Dendritic cell treated with granulocyte-macrophage colony-stimulating factor and Interleukin-4, amounts not matched to agents 40 ng/mL and 50 ng/mL, for 4 days (primary cell): ENCODE results near the gene CD52.

Source experiments
- H3K27ac Mint-ChIP-seq: one replicate; pipeline ENCODE4 v1.8.0; 2022; ENCODE audit warnings: mild to moderate bottlenecking, mixed read lengths
- H3K27me3 Mint-ChIP-seq: one replicate; pipeline ENCODE4 v1.8.0; 2022; ENCODE audit warnings: mild to moderate bottlenecking, mixed read lengths
- H3K36me3 Mint-ChIP-seq: one replicate; pipeline ENCODE4 v1.8.0; 2022; ENCODE audit warnings: low read depth, mixed read lengths
- H3K4me1 Mint-ChIP-seq: one replicate; pipeline ENCODE4 v1.8.0; 2022; ENCODE audit warnings: low read depth, mixed read lengths
- H3K4me3 Mint-ChIP-seq: one replicate; pipeline ENCODE4 v1.8.0; 2022; ENCODE audit warnings: mild to moderate bottlenecking, moderate library complexity, mixed read lengths
- H3K9me3 Mint-ChIP-seq: one replicate; pipeline ENCODE4 v1.8.0; 2022; ENCODE audit warnings: mixed read lengths
- intact Hi-C: fragments of 100-400 bp; cut with micrococcal nuclease; formaldehyde crosslinking; loops from one replicate; pipeline ENCODE4 v1.15.0; 2022

Gene CD52

GRCh38 chr1:26340047-26340481 is 22.3 kb downstream of the CD52 start:
- Mint-ChIP-seq H3K4me1 (peaks cover 11% of the 10 kb centered on the region), H3K4me3 (no peak overlapping the region), H3K36me3 (no peaks in the 10 kb centered on the region), H3K9me3 (no peaks in the 10 kb centered on the region), H3K27me3 (peaks cover 48% of the 10 kb centered on the region), H3K27ac (no peak overlapping the region)
- intact Hi-C loops = no loop called here

DNA sequence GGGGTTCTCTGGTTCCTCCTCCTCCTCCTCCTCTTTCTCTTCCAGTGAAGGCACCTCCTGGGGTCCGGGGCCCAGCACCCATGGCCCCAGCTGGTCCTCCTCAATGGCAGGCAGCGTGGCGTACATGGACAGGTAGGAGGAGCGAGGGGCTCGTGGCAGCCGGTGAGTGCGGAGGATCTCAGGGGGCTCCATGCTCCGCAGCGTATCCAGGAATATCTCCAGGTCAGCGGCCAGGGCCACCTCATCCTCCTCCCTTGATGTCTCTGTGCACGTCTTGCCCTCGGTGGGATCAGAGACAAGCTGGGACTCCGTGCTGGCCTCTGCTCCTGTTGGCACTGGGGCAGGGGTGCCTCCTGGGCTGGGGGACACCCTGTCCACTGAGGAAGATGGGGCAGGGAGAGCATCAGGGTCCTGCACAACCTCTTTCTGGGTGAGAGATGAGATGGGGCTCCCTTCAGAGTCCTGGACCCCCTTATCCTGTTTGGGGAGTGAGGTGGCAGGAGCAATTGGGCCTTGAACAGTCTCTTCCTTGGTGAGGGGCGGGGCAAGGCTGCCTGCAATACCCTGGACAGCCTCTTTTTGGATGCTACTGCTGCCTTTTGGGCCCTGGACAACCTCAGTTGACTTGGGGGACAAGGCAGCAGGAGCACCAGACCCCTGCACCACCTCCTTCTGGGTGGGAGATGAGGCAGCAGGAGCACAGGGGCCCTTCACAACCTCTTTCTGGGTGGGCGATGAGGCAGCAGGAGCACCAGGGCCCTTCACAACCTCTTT is 26.6 kb downstream of the CD52 start:
- H3K27me3 Mint-ChIP-seq = peaks cover 21% of the 10 kb centered on the region
- no peak overlapping the region for H3K27ac Mint-ChIP-seq
- H3K4me1 Mint-ChIP-seq = peaks cover 9% of the 10 kb centered on the region
- H3K9me3 Mint-ChIP-seq = no peaks in the 10 kb centered on the region
- H3K36me3 Mint-ChIP-seq = no peaks in the 10 kb centered on the region
- intact Hi-C loops = no loop called here
- H3K4me3 Mint-ChIP-seq = no peak overlapping the region

GRCh38 chr1:26345718-26346117 is 28.0 kb downstream of the CD52 start:
- Mint-ChIP-seq H3K4me1 (peaks cover 9% of the 10 kb centered on the region), H3K36me3 (no peaks in the 10 kb centered on the region), H3K9me3 (no peaks in the 10 kb centered on the region), H3K4me3 (no peak overlapping the region), H3K27me3 (peaks cover 19% of the 10 kb centered on the region), H3K27ac (no peak overlapping the region)
- intact Hi-C loops = no loop called here

- no peak overlapping the region for H3K4me3 Mint-ChIP-seq
- H3K4me1 Mint-ChIP-seq = peaks cover 9% of the 10 kb centered on the region
- H3K27ac Mint-ChIP-seq = no peak overlapping the region
- no peaks in the 10 kb centered on the region for H3K36me3 Mint-ChIP-seq
- intact Hi-C loops = no loop called here
- H3K9me3 Mint-ChIP-seq = no peaks in the 10 kb centered on the region
- peaks cover 19% of the 10 kb centered on the region for H3K27me3 Mint-ChIP-seq
These were observed 28.7 kb downstream of the CD52 start for GRCh38 chr1:26346274-26347033.

DNA sequence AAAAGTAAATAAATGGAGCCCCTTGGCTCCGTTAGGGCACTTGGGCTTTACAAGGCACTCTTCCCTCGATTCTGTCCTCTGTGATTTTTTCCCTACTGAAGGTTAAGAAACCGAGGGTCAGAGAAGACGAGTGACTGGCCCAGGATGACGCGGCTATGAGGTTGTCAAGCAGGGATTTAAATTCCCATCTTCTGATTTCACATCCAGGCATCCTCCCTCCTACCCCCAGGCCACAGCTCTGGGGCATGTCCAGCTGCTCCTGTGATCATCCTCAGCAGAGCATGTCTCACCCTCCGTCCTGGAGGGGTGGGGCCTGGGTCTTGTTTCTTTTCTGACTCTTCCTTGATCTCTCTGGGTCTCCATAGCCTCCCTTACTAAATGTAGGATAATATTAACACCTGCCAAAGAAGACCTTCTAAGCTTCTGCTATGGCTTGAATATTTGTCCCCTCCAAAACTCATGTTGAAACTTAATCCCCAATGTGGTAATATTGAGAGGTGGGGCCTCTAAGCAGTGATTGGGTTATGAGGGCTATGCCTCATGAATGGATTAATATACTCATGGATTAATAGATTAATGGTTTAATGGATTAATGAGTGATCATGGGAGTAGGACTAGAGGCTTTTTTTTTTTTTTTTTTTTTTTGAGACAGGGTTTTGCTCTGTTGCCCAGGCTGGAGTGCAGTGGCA is 31.6 kb downstream of the CD52 start:
- Mint-ChIP-seq H3K27me3 (peaks cover 8% of the 10 kb centered on the region), H3K27ac (no peak overlapping the region), H3K36me3 (no peaks in the 10 kb centered on the region), H3K4me1 (peaks cover 9% of the 10 kb centered on the region), H3K4me3 (no peak overlapping the region), H3K9me3 (no peaks in the 10 kb centered on the region)
- intact Hi-C loops = no loop called here

GRCh38 chr1:26349877-26350244 is 32.1 kb downstream of the CD52 start:
- intact Hi-C loops = no loop called here
- Mint-ChIP-seq H3K27ac (no peak overlapping the region), H3K9me3 (no peaks in the 10 kb centered on the region)

GRCh38 chr1:26350343-26350700 is 32.6 kb downstream of the CD52 start:
- no peak overlapping the region for H3K27ac Mint-ChIP-seq
- no peak overlapping the region for H3K4me3 Mint-ChIP-seq
- no peaks in the 10 kb centered on the region for H3K36me3 Mint-ChIP-seq
- no peaks in the 10 kb centered on the region for H3K9me3 Mint-ChIP-seq
- peaks cover 9% of the 10 kb centered on the region for H3K4me1 Mint-ChIP-seq
- peaks cover 5% of the 10 kb centered on the region for H3K27me3 Mint-ChIP-seq
- intact Hi-C loops = no loop called here

More at GRCh38 chr1:26349877-26350244, 32.1 kb downstream of the CD52 start:
- Mint-ChIP-seq H3K4me3 (no peak overlapping the region), H3K36me3 (no peaks in the 10 kb centered on the region), H3K4me1 (peaks cover 9% of the 10 kb centered on the region), H3K27me3 (peaks cover 8% of the 10 kb centered on the region)

DNA sequence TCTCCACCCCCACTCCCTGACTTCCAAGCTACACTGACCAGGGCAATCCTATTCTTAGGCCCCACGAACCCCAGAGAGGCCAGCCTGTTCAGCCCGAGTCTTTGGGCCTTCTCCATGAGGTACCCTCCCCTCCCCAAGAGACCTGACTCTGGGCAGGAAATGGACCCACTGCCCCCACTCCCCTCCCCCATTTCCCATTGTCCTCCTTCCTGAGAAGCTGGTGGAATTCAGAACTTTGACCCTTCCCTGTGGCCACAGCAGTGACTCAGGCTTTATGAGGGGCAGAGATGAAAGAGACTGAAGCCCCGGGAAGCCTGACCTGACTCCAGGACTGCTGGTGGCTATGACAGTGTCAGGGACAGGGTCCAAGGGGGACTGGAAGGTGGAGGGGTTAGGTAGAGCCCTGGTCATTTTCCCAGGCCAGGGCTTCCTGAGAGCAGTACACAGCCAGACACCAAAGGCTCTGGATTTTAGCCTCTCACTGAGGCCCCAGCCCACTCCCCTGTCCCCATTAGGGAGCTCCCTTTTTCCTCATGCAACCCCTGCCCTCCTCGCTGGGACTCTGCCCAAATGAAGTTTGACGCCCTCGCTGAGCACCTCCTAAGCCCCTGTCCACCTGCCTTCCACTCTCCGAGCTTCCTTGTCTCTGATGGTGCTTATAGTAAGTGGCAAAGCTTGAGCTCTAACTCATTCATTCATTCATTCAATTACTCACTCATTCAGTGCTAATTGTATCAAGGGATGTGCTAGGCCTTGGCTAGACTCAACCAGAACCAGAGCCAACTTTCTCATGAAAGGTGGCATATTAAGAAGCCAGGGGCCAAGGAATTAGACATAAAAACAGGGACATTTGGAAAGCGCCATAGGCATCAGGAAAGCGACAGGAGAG is 33.2 kb downstream of the CD52 start:
- intact Hi-C loops = no loop called here
- H3K9me3 Mint-ChIP-seq = no peaks in the 10 kb centered on the region
- H3K4me3 Mint-ChIP-seq = no peak overlapping the region

DNA sequence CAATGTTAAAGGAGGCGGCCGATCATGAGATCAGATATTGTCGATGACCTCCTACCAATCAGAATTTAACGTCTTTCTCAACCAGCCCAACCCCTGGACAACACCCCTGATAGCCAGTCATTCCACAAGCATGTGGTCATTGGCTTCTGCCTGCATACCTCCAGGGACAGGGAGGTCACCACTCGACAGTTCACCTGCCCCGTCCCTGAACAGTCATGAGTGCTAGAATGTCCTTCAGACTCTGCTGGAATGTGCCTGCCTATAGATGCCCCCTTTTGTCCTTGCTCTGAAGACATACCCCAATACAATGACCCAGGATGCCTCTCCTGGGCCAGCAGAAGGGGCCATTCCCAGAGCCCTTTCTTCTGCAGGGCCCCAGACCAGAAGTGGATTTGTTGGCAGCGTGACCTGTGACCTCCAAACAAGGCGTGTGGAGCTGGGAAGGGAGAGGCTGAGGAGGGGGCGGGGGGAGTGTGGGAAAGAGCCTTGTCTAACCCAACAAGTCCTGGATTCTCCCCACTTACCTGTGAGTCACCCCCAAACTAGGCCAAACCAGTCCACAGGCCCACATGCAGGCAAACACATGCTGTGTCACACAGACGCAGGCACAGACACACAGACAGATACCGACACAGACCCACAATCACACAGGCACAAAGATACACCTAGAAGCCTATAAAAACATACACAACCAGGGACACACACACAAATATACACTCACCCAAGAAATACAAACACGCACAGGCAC is 34.0 kb downstream of the CD52 start:
- intact Hi-C loops = no loop called here
- H3K4me1 Mint-ChIP-seq = peaks cover under 1% of the 10 kb centered on the region
- no peak overlapping the region for H3K27ac Mint-ChIP-seq
- no peaks in the 10 kb centered on the region for H3K9me3 Mint-ChIP-seq
- no peaks in the 10 kb centered on the region for H3K36me3 Mint-ChIP-seq
- peaks cover 8% of the 10 kb centered on the region for H3K27me3 Mint-ChIP-seq
- H3K4me3 Mint-ChIP-seq = no peak overlapping the region

More for the DNA sequence above, 33.2 kb downstream of the CD52 start:
- Mint-ChIP-seq H3K36me3 (no peaks in the 10 kb centered on the region), H3K27ac (no peak overlapping the region), H3K4me1 (peaks cover 8% of the 10 kb centered on the region), H3K27me3 (peaks cover 8% of the 10 kb centered on the region)

- H3K4me1 Mint-ChIP-seq = no peaks in the 10 kb centered on the region
- H3K9me3 Mint-ChIP-seq = no peaks in the 10 kb centered on the region
- H3K4me3 Mint-ChIP-seq = no peak overlapping the region
- no peaks in the 10 kb centered on the region for H3K36me3 Mint-ChIP-seq
- intact Hi-C loops = no loop called here
- H3K27me3 Mint-ChIP-seq = peaks cover 10% of the 10 kb centered on the region
- H3K27ac Mint-ChIP-seq = no peak overlapping the region
These were observed 34.6 kb downstream of the CD52 start for GRCh38 chr1:26352338-26352679.

DNA sequence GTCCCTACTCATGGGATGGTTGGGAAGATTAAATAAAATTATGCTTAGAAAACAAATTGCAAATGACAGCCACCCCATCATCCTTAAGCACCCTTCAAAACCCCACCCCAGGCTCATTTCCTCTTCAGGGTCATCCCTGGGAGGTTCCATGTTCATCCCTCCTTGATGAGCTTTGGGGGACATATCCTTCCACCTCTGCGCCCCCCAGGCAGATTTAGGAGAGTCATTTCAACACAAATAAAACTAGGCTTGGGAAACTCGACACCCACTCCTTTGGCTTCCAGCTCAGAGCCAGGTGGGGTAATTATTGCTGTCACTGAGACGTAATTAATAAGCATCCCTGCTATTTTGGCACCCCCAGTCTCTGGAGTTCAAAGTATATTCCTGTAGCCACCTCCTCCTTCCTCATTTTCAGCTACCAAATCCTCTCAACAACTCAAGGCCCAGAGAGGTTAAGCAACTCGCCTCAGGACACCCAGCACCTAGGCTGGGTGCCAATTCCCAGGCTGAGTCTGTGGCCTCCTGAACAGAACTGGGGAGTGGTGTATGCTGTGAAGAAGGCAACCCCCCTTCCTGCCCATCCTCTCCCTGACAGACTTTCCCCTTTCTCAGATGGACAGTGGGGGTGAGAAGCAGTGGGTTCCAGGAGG is 35.6 kb downstream of the CD52 start:
- Mint-ChIP-seq H3K4me3 (no peak overlapping the region), H3K9me3 (no peaks in the 10 kb centered on the region), H3K4me1 (no peaks in the 10 kb centered on the region), H3K27me3 (peaks cover 17% of the 10 kb centered on the region), H3K27ac (no peak overlapping the region), H3K36me3 (no peaks in the 10 kb centered on the region)
- intact Hi-C loops = no loop called here

DNA sequence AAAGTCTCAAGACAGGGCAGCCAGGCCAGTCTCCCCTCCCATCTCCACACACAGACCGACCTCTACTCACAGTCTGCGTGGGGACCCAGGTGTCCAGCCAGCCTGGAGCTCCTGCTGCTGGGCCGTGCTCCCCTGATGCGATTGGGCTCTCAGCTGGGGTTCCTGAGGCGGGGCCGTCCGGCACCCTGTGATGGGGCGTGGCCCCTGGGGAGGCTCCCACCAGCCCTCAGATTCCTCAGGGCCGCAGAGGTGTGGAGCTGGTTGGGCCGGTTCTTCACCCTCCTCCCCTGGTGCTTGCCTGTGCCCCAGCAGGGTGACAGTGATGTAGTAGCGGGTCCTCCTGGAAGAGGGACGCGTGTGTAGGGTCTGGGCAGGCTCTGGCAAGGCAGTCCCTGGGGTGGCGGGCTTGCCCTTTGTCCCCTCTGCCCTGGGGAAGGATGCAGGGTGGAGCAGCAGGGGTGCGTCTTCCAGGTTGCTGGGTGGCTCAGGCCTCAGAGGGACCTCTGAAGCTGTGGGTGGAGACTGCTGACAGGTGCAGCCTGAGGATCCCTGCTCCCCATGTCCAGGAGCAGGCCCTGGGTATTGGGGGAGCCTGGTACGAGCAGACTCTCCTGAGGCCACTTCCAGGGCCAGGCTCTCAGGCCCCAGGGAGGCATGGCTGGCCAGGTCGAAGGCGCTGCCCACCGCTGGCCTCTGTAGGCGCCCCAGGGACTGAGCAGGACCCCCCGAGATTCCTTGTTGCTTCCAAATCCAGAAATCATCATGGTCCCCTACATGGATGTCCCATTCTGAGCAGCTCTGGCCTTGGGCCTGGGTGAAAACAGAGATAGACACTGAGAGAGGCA is 36.4 kb downstream of the CD52 start, which contains the start of gene CRYBG2:
Gene CRYBG2 (minus strand): TSS at position 155 of the 845 bp plus-strand sequence. CDS start 7,473 bp downstream, outside the sequence.
- Mint-ChIP-seq H3K9me3 (no peaks in the 10 kb centered on the region), H3K4me1 (no peaks in the 10 kb centered on the region), H3K36me3 (no peaks in the 10 kb centered on the region), H3K27ac (no peak within 1 kb of the TSS), H3K27me3 (peaks cover 24% of the 10 kb centered on the region), H3K4me3 (no peak within 1 kb of the TSS)
- intact Hi-C loops = no loop called here
